Measurements from ENCODE around the gene PTCHD1.

PTCHD1 gene

DNA sequence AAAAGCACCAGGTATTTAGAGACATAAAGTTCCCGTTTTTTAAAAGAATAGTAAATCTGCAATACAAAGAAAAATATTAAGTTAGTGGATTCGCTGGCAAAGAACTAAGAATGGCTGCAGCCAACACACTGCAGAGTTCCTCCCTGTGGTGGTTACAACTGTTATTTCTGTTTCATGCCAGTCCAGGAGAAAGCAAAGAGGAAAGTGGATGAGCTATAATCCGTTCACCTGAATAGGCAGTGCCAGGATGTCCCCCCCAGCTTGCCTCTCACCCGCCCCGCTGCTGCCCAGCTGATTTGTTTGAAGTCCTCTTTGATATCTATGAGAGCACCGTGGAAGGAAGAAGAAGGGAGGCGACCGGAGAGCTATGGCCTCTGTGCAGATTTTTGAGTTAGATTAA lies 63.9 kb downstream of the PTCHD1 start:
- no peak for DNase-seq (ENCODE audit: low read depth in 2 of 2)

- DNase-seq (ENCODE audit: low read depth in 2 of 2) = no peak
Observed at GRCh38 chrX:23403849-23404248, 69.2 kb downstream of the PTCHD1 start.

- no peak for DNase-seq (ENCODE audit: low read depth in 2 of 2)
Observed at GRCh38 chrX:23422912-23423311, 88.3 kb downstream of the PTCHD1 start.

DNA sequence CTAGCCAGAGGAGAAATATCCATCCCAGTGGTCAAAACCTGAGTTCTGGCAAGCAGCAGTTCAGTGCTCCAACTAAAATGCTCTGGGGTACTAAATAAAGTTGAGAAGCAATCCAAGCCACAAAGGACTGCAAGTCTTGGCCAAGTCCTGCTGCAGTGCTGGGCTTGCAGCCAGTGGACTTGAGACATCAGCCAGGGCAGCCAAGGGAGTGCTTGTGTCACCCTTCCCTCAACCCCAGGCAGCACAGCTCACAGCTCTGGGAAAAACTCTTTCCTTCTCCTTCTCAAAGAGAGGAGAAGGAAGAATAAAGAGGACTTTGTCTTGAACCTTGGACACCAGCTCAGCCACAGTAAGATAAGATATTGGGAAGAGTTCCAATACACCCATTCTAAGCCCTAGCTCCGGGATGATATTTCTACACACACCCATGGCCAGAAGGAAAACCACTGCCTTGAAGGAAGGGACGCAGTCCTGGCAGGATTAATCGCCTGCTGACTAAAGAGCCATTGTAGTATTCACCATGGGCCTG lies 99.8 kb downstream of the PTCHD1 start:
- no peak for DNase-seq (ENCODE audit: low read depth in 2 of 2)

- no peak for DNase-seq (ENCODE audit: low read depth in 2 of 2)
Observed at GRCh38 chrX:23435108-23435507, 100.5 kb downstream of the PTCHD1 start.

DNA sequence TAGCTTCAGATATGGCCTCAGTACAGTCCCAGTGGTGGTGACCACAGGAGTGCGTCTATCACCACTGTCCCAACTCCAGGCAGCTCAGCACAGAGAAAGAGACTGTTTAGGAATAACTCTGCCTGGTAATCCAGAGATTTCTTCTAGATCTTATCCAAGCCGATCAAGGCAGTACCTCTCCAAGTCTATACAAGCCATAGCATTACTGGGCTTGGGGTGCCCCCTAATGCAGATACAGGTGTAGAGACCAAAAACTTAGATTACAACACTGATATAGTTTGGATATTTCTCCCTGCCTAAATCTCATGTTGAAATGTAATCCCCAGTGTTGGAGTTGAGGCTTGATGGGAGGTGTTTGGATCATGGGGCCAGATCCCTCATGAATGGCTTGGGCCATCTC lies 100.9 kb downstream of the PTCHD1 start:
- DNase-seq (ENCODE audit: low read depth in 2 of 2) = no peak

DNA sequence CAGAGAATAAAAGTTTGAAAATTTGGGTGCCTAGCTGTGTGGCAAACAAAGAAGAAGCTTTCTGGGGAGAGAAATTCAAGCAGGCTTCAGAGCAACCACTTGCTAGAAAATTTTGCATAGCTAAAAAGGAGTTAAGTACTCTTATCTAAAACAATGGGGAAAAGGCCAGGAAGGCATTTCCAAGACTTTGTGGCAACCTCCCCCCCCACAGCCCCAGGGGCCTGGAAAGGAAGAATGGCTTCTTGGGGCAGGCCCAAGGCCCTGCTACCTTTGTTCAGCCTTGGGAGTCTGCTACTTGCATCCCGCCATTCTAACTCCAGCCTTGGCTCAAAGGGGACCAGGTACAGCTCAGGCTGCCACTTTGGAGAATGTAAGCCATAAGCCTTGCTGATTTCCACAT lies 102.2 kb downstream of the PTCHD1 start:
- no peak for DNase-seq (ENCODE audit: low read depth in 2 of 2)

DNA sequence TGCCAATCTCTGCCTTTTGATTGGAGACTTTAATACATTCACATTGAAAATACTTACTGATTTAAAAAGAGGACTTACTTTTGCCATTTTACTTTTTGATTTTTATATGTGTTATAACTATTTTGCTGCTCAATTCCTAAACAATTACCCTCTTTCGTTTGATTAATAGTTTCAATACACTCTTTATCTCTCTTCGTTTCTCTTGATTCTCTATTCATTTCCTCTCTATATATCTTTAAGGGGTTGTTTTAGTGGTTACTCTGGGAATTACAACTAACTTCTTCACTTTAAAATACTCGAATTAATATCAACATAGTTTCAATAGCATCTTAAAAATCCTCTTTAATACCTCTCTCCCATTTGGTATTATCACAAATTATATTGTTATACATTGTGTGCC lies 116.6 kb downstream of the PTCHD1 start:
- DNase-seq (ENCODE audit: low read depth in 2 of 2) = no peak

All from stimulated activated CD8-positive, alpha-beta memory T cell treated with anti-CD3 and anti-CD28 coated beads, Interleukin-15, amount 100 ng/mL, for 4 hours (primary cell).